Thoracic aorta (tissue), 2 donors: ENCODE data around the gene ARHGEF6. TPM values are rescaled to one million over a fixed set of nuclear protein-coding genes. Genes with fewer than 3 reads are reported as not detected.
"Not testable (repeated sequence)": the region's sequence is repeated elsewhere in the genome, so short reads cannot be mapped to it uniquely, and the experiment has no call there.

ENCODE experiments used
- ATAC-seq: fragments of 150-250 bp; one replicate; pipeline ENCODE4 v1.8.0; 2017; ENCODE audit warnings: low read depth; ENCODE audit not compliant: insufficient number of reproducible peaks, low FRiP score
- DNase-seq: peaks from one replicate; pipeline ENCODE4 v3.0.0-alpha.2; 2020; ENCODE audit warnings: low spot score
- H3K27ac ChIP-seq, 2 donors: fragments of 200-600 bp; sonication (generic); 1 replicate in 1 of 2; 2 replicates in 1 of 2; pipeline ENCODE4 v1.5.1; 2016; ENCODE audit warnings: mild to moderate bottlenecking in 2 of 2, moderate library complexity in 2 of 2
- H3K27me3 ChIP-seq: fragments of 200-600 bp; sonication (generic); replicated peaks from 2 replicates; pipeline ENCODE4 v1.6.0; 2016; ENCODE audit warnings: mild to moderate bottlenecking; ENCODE audit not compliant: insufficient read depth
- H3K36me3 ChIP-seq: fragments of 200-600 bp; sonication (generic); one replicate; pipeline ENCODE4 v1.5.1; 2016
- H3K4me1 ChIP-seq, 2 donors: fragments of 200-600 bp; sonication (generic); 1 replicate in 1 of 2; 2 replicates in 1 of 2; pipeline versions ENCODE4 v1.5.1 to v1.6.0; 2016; ENCODE audit warnings: low read depth in 2 of 2, mild to moderate bottlenecking in 1 of 2; ENCODE audit not compliant: control insufficient read depth in 1 of 2
- H3K4me3 ChIP-seq: fragments of 200-600 bp; sonication (generic); 2 replicates; pipeline ENCODE4 v1.5.1; 2016; ENCODE audit warnings: mild to moderate bottlenecking
- H3K9me3 ChIP-seq: fragments of 200-600 bp; sonication (generic); 2 replicates; pipeline ENCODE4 v1.5.1; 2016
- total RNA-seq, 2 donors: library from RNA; depleted of rRNA; stranded (reverse); fragments of >200 nt; gene quantifications; one replicate each; pipeline versions ENCODE4 v1.1.0 to v1.2.3, GENCODE V29; 2016
- TF ChIP-seq, protein P1 (sequence below): fragments of 200-600 bp; sonication (generic); IDR thresholded peaks from one replicate; pipeline ENCODE4 v1.5.1; 2019; ENCODE audit warnings: antibody characterized with exemption

Gene ARHGEF6
- total RNA-seq, 2 donors from 2014 or later = 25.7 to 34.8 TPM

- Histone ChIP-seq H3K27ac (no peak overlapping the region), H3K27me3 (no peaks in the 10 kb centered on the region), H3K4me3 (no peak overlapping the region), H3K4me1 (peaks cover 3 to 5% of the 10 kb centered on the region in 2 donors), H3K36me3 (no peaks in the 10 kb centered on the region), H3K9me3 (no peaks in the 10 kb centered on the region)
- DNase-seq = no peak
- ATAC-seq = no peak
- TF ChIP-seq, protein P1, sequence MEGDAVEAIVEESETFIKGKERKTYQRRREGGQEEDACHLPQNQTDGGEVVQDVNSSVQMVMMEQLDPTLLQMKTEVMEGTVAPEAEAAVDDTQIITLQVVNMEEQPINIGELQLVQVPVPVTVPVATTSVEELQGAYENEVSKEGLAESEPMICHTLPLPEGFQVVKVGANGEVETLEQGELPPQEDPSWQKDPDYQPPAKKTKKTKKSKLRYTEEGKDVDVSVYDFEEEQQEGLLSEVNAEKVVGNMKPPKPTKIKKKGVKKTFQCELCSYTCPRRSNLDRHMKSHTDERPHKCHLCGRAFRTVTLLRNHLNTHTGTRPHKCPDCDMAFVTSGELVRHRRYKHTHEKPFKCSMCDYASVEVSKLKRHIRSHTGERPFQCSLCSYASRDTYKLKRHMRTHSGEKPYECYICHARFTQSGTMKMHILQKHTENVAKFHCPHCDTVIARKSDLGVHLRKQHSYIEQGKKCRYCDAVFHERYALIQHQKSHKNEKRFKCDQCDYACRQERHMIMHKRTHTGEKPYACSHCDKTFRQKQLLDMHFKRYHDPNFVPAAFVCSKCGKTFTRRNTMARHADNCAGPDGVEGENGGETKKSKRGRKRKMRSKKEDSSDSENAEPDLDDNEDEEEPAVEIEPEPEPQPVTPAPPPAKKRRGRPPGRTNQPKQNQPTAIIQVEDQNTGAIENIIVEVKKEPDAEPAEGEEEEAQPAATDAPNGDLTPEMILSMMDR = no peak
Measured at GRCh38 chrX:136778020-136778419, 2.7 kb downstream of the ARHGEF6 start.

DNA sequence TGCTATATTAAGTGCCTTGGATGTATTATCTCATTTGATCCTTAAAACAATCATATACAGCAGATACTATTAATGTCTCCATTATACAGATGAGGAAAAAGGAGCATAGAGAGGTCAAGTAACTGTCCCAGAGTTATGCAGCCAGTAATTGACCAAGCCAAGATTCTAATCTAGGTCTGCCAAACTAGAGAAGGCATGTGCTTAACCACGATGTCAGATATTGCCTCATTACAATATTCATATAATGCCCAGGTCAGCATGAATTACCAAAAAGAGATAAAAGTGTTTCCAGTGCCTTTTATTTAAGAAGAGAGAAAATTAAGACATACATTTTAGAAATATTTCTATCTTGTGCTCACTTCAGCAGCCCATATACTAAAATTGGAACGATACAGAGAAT is 7.1 kb downstream of the ARHGEF6 start:
- DNase-seq (no peak), ATAC-seq (no peak)
- Histone ChIP-seq H3K9me3 (no peaks in the 10 kb centered on the region), H3K4me3 (no peak overlapping the region), H3K36me3 (no peaks in the 10 kb centered on the region), H3K4me1 (peaks cover 0 to 4% of the 10 kb centered on the region in 2 donors), H3K27me3 (no peaks in the 10 kb centered on the region), H3K27ac (no peak overlapping the region)
- TF ChIP-seq, protein P1 = no peak

- DNase-seq, H3K9me3 ChIP-seq, ATAC-seq, H3K27ac ChIP-seq, H3K4me3 ChIP-seq, H3K27me3 ChIP-seq, H3K36me3 ChIP-seq: not testable (repeated sequence)
- peaks cover 0 to 11% of the 10 kb centered on the region in 2 donors for H3K4me1 ChIP-seq
Measured at GRCh38 chrX:136771869-136772268, 8.9 kb downstream of the ARHGEF6 start.

DNA sequence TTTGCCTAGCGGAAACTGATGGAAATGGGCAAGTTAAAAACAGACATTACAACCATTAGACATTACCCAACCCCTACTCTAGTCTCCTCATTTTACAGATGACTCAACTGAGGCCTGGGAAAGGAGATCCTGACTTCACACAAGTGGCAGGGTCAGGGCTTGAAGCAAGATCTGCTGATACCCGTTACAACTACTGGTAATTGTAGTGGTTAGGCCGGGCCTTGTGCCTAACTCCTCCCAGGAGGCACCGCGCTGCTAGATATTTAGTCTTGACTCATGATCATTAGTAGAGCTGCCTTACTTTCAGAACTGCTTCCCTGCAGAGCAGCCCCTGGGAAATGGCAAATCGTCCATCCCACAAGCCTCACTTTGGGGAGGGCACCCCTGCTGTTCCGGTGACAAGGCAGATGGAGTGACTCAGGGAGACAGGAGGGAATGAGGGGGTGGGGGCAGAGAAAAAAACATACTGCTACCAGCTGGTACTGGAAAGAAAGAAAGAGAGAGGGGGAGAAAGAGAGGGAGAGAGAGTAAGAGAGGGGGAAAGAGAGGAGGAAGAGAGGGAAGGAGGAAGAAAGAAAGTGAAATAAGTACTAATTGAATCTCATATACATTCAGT is 12.2 kb downstream of the ARHGEF6 start:
- Histone ChIP-seq H3K27ac (peak overlapping the region; percentile 87 to 94), H3K9me3 (no peaks in the 10 kb centered on the region), H3K27me3 (no peaks in the 10 kb centered on the region), H3K36me3 (no peaks in the 10 kb centered on the region), H3K4me3 (peak overlapping the region; percentile 84), H3K4me1 (peaks cover 0 to 28% of the 10 kb centered on the region in 2 donors)
- TF ChIP-seq, protein P1 = no peak
- ATAC-seq (no peak), DNase-seq (no peak)

DNA sequence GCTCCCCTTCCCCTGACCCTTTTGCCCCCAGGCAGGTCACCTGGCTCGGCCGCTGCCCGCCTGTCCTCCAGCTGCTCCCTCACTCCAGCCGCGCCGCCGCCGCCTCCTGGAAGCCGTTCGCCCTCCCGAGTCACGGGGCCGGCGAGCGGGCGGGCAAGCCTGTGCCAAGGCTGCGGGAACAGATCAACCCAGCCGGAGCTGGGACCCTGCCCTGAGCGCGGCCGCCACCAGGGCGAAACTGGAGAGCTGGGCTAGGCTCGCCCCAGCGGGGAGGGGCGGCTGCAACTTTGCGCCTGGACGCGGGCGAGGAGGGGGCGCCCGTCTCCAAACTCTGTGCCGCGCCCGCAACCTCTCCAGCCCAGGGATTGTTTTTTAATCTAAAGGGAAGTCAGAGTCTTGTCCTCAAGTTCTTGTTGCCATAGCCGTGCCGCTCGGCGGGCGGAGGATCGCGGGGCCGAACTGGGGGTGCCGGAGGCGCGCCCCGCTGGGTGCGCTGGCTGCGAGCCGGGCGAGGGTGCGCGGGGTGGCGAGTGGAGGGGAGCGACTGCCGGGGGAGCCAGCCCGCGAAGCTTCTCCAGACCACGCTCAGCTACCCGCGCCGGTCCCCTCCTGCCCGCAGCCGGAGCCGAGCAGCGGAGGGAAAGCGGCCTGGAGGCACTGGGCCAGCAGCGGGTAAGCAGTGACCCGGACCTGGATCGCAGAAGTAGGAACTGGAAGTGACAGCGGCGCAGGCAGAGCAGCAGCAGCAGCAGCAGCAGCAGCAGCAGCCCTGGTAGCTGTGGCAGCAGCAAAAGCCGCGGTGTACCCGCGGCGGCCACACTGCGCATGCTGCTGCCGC is 13.4 kb downstream of the ARHGEF6 start:
- TF ChIP-seq, protein P1 = peak; percentile 41
- H3K27ac ChIP-seq = peak overlapping the region; percentile 87 to 94
- peaks cover 0 to 28% of the 10 kb centered on the region in 2 donors for H3K4me1 ChIP-seq
- ATAC-seq = peak; percentile 75
- H3K4me3 ChIP-seq = peak overlapping the region; percentile 84
- H3K36me3 ChIP-seq = no peaks in the 10 kb centered on the region
- H3K27me3 ChIP-seq = no peaks in the 10 kb centered on the region
- DNase-seq = no peak
- H3K9me3 ChIP-seq = no peaks in the 10 kb centered on the region
